G401.6 (cell line): ENCODE results near the gene CALM3.

Source experiments
- FAIRE-seq: peaks from 2 replicates; lab custom pipeline; 2012; peaks lifted over from hg19 to GRCh38; lab: Jason Lieb, UNC

The CALM3 gene

GRCh38 chr19:46639358-46640182 lies 38.4 kb downstream of the CALM3 start:
- FAIRE-seq = no peak

DNA sequence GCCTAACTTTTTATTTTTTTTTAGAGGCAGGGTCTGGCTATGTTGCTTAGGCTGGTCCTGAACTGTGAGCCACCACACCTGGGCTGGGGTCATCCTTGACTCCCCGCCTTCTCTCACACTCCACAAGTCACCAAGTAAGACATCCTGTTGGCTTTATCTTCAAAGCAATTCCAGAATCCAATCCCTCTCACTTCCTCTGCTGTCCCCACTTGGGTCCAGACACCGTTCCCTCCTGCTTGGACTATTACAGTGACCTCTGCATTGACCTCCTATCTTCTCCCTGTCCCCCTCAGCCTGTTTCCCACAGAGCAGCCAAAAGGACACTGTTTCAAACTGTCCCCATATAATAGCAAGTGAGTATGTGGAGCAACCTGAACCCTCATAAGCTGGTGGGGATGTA lies 39.5 kb downstream of the CALM3 start:
- FAIRE-seq = no peak

- FAIRE-seq = no peak
Observed at GRCh38 chr19:46644720-46645119, 43.6 kb downstream of the CALM3 start.

DNA sequence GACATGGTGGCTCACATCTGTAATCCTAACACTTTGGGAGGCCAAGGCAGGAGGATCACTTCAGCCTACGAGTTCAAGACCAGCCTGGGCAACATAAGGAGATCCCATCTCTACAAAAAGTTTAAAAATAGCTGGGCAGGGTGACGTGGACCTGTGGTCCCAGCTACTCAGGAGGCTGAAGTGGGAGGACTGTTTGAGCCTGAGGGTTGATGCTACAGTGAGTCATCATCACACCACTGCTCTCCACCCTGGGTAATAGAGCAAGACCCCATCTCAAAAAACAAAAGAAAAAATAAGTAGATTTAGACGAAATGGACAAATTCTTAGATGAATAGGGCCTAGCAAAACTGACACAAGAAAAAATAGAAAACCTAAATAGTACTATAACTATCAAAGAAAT lies 45.3 kb downstream of the CALM3 start:
- FAIRE-seq = no peak

DNA sequence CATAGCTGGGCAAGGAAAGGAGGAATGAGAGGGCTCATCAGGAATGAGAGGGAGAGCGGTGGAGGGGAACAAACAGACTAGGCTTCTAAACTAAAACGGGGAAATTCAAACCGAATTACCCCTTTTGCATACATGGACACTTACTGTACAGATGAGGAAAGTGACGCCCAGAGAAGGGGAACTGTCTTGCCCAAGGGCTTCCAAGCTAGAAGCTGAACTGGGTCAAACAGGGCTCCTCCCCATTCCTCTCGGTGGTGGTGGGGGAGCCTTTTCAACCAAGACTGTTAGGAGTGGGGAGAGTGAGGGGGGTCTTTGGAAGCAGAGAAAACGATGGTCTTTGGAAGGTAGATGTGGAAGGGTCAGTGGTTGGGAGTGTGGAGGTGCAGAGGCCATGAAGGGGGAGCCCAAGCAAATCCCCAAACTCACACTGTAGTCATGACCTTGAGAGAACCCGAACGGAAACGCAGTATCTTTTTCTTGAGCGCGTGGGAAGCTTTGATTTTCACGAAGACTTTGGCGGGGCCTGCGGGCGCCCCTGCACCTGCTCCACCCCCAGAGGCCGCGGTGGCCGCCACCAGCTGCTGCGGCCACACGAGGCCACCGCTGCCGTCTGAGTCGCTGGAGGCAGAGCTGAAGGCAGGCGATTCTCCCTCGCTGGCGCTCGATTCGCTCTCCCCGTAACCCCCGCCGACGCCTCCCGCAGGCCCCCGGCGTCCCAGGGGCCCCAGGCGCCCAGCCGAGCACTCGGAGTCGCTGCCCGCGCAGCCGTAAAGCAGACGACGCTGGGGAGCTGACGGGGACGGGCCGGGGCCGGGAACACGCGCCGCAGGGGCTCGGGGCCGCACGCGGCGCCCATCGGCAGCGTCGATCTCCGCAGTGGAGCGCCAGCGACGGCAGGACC lies 47.2 kb downstream of the CALM3 start:
- no peak for FAIRE-seq

DNA sequence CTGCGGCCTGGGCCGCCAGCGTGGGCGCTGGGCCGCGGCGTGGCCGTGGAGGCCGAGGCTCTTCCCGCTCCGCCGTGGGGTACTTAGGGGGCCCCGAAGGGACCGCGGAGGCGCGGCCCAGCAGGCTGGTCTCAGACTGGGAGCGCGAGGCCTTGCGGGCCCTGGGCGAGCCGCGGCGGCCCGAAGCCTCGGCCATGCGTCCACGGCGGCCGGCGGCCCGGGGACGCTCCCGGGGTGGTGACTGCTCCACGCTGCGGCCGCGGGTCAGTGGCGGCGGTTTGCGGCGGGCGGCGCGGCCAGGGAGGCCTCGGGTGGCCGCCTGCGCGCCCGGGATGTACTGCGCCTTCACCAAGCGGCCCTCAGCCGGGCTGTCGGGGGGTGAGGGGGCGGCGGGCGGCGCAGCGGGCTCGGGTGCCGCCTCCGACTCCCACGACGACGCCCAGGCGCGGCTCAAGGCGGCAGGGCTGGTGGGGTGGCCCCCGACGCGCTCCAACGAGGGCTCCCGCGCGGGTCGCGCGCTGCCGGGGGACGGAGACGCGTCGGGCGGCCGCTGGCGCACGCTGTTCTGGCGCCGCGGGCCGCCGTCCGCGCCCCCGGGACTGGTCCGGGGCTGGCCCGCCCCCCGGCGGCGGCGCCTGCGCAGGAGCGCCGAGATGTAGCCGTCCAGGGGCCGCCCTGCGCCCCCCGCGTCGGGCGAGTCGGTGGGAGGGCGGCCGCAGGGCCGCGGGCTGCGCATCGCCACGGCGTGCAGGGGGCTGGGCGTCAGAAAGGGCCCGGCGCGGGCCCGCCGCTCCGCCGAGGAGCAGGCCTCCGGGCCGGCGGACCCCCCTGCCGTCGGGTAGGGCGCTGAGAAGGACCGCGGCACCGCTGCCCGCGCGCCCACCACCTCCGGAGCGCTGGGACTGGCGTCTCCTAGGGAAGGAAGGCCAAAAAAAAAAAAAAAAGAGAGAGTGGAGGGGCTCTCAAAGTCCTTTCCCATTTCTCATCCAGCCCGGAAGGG lies 48.1 kb downstream of the CALM3 start:
- FAIRE-seq = no peak

DNA sequence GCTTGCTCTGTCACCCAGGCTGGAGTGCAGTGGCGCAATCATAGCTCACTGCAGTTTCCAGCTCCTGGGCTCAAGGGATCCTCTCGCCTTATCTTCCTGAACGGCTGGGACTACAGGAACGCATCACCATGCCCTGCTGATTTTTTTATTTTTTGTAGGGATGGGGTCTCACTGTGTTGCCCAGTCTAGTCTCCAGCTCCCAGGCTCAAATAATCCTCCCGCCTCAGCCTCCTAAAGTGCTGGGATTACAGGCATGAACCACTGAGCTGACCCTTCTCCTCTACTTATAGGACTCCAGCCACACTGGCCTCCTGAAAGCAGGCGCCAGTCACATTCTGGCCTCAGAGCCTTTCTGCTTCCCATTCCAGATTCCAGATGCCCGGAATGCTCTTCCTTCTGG lies 49.3 kb downstream of the CALM3 start:
- FAIRE-seq = no peak

DNA sequence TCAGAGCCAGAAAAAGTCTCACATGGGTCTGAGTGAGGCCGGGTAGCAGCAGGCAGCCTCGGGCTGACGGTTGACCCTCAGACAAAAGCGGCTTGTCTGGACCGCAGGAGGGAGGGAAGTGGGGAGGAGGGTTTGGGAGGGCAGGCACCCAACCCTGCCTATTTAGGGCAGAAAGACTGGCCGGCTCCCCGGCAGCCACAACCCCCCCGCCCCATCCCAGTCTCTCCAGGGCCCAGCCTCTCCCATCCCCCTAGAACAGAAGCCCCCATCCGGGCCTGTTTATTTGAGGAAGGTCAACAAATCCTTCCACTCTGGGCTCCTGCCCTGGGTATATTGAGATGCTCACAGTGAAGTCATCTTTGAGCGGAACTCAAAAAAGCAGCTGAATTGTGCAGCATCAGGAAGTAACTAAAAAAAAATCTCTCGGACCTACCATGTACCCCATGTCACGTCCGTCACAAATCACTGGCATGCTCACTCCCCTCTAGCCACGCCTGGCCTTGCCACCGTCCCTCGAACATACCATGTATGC lies 53.6 kb downstream of the CALM3 start:
- FAIRE-seq = no peak

DNA sequence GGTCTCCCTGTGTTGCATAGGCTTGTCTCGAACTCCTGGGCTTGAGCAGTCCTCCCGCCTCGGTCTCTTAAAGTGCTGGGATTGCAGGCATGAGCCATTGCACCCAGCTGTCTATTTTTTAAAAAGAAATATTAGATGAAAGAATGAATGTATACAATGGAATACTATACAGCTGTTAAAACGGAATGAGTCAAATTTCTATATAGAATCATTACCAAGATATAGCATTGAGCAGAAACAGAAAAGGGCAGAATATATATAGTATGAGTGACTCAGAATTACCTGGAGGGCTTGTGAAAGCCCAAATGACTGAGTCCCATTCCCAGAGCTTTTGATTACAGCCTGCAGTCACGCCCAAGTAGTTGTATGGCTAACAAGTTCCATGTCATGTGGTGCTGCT lies 55.4 kb downstream of the CALM3 start:
- no peak for FAIRE-seq

DNA sequence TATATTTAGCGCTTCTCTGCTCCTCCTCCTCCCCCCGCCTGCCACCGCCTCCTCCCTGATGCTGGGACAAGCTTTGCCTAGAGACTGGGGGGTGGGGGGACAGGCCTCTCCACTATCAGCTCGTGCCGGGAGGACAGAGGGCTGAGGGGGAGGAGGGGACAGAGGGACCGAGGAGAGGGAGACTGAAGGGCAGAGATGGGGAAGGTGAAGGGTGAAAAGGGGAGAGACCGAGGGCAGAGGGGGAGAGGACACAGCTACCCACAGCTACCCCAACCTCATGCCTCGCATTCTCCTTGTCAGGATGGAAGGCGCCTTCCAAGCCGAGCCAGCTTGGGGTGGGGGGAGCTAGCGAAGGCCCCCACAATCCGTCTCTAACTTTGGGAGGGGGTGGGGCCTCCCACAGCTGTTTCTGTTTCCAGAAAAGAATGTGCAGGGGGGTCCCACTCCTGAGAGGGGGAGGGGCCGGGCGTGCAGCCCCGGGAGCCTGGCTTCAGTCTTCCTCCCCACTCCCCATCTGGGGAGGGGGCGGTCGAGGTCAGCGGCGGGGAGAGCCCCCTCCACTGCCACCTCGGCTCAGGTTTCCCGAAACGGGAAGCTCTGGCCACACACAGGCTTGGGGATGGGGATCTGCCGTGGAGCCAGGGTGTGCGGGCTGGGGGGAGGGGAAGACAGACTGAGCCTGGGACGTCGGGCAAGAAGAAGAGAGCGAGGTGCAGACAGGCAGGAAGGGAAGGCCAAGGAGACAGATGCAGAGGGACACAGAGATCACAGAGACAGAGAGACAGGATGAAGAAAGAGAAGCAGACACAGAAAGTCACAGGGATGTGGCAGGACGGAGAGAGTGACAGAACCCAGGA lies 58.2 kb downstream of the CALM3 start:
- FAIRE-seq = no peak

GRCh38 chr19:46660008-46660517 lies 58.9 kb downstream of the CALM3 start:
- no peak for FAIRE-seq
